ENCODE measurements around the gene TET2. TPM values are rescaled to one million over a fixed set of nuclear protein-coding genes. Genes with fewer than 3 reads are reported as not detected.

TET2 gene
- polyA plus RNA-seq, 1 experiment: 16.2 TPM

GRCh38 chr4:105120626-105121025 is 26.1 kb upstream of the TET2 start:
- DNase-seq (ENCODE audit: low read depth, low spot score): no peak
- CTCF ChIA-PET: no interaction called here

GRCh38 chr4:105122350-105122749 is 24.3 kb upstream of the TET2 start:
- no peak for DNase-seq (ENCODE audit: low read depth, low spot score)
- CTCF ChIA-PET: no interaction called here

More at GRCh38 chr4:105120626-105121025, 26.1 kb upstream of the TET2 start:
- no peak overlapping the region for H3K4me3 ChIP-seq (ENCODE audit: low read depth, low read length)
- no peak overlapping the region for H3K27ac ChIP-seq (ENCODE audit: low read depth, low read length)
- no peaks in the 10 kb centered on the region for H3K27me3 ChIP-seq (ENCODE audit: control insufficient read depth, insufficient read depth, low read length)
- POLR2A ChIA-PET: no interaction called here
- TF ChIP-seq CTCF (IDR thresholded peaks at IDR 0.05; ENCODE audit: low read depth, low read length): no peak
- no peaks in the 10 kb centered on the region for H3K9me3 ChIP-seq (ENCODE audit: control insufficient read depth, insufficient read depth, low read length)

GRCh38 chr4:105126311-105127169 is 20.1 kb upstream of the TET2 start:
- POLR2A ChIA-PET: no interaction called here
- no peak for DNase-seq (ENCODE audit: low read depth, low spot score)
- TF ChIP-seq CTCF (IDR thresholded peaks at IDR 0.05; ENCODE audit: low read depth, low read length): no peak
- CTCF ChIA-PET: interaction anchor here (1.2 to 2.0 kb wide), 2 partner anchors 14 to 347 kb away, joined by 5 read pairs; partner anchors contain the start of gene PPA2
- Histone ChIP-seq H3K27me3 (ENCODE audit: control insufficient read depth, insufficient read depth, low read length) (no peaks in the 10 kb centered on the region), H3K27ac (ENCODE audit: low read depth, low read length) (no peak overlapping the region), H3K9me3 (ENCODE audit: control insufficient read depth, insufficient read depth, low read length) (no peaks in the 10 kb centered on the region), H3K4me3 (ENCODE audit: low read depth, low read length) (no peak overlapping the region)

More at GRCh38 chr4:105122350-105122749, 24.3 kb upstream of the TET2 start:
- Histone ChIP-seq H3K27me3 (ENCODE audit: control insufficient read depth, insufficient read depth, low read length) (no peaks in the 10 kb centered on the region), H3K4me3 (ENCODE audit: low read depth, low read length) (no peak overlapping the region), H3K27ac (ENCODE audit: low read depth, low read length) (no peak overlapping the region), H3K9me3 (ENCODE audit: control insufficient read depth, insufficient read depth, low read length) (no peaks in the 10 kb centered on the region)
- no peak for TF ChIP-seq CTCF (IDR thresholded peaks at IDR 0.05; ENCODE audit: low read depth, low read length)
- POLR2A ChIA-PET: interaction anchor here (0.7 kb wide), 1 partner anchor 587 kb away, joined by 3 read pairs; no protein-coding TSS in a partner anchor

GRCh38 chr4:105127170-105127445 is 19.6 kb upstream of the TET2 start:
- H3K9me3 ChIP-seq (ENCODE audit: control insufficient read depth, insufficient read depth, low read length): no peaks in the 10 kb centered on the region
- H3K27ac ChIP-seq (ENCODE audit: low read depth, low read length): no peak overlapping the region
- H3K4me3 ChIP-seq (ENCODE audit: low read depth, low read length): no peak overlapping the region
- no peak for TF ChIP-seq CTCF (IDR thresholded peaks at IDR 0.05; ENCODE audit: low read depth, low read length)
- H3K27me3 ChIP-seq (ENCODE audit: control insufficient read depth, insufficient read depth, low read length): no peaks in the 10 kb centered on the region
- DNase-seq (ENCODE audit: low read depth, low spot score): no peak
- ChIA-PET CTCF (interaction anchor here (1.2 to 2.0 kb wide), 2 partner anchors 13 to 347 kb away, joined by 5 read pairs; partner anchors contain the start of gene PPA2), POLR2A (no interaction called here)

GRCh38 chr4:105128208-105128607 is 18.5 kb upstream of the TET2 start:
- no peak for TF ChIP-seq CTCF (IDR thresholded peaks at IDR 0.05; ENCODE audit: low read depth, low read length)
- CTCF ChIA-PET: interaction anchor here (1.1 to 1.4 kb wide), 2 partner anchors 13 to 345 kb away, joined by 4 to 5 read pairs; partner anchors contain the start of gene PPA2
- POLR2A ChIA-PET: no interaction called here
- H3K4me3 ChIP-seq (ENCODE audit: low read depth, low read length): no peak overlapping the region
- DNase-seq (ENCODE audit: low read depth, low spot score): no peak
- H3K27me3 ChIP-seq (ENCODE audit: control insufficient read depth, insufficient read depth, low read length): no peaks in the 10 kb centered on the region
- H3K27ac ChIP-seq (ENCODE audit: low read depth, low read length): no peak overlapping the region
- H3K9me3 ChIP-seq (ENCODE audit: control insufficient read depth, insufficient read depth, low read length): no peaks in the 10 kb centered on the region

Data from AG04450 (cell line).